GM21367 (cell line): Measurements from ENCODE around the gene DDX17.

ENCODE experiments used
- ATAC-seq: cut with Tn5 transposase; IDR thresholded peaks from one replicate; pipeline ENCODE4 v1.9.1; 2021; ENCODE audit not compliant: unreplicated experiment

The DDX17 gene

DNA sequence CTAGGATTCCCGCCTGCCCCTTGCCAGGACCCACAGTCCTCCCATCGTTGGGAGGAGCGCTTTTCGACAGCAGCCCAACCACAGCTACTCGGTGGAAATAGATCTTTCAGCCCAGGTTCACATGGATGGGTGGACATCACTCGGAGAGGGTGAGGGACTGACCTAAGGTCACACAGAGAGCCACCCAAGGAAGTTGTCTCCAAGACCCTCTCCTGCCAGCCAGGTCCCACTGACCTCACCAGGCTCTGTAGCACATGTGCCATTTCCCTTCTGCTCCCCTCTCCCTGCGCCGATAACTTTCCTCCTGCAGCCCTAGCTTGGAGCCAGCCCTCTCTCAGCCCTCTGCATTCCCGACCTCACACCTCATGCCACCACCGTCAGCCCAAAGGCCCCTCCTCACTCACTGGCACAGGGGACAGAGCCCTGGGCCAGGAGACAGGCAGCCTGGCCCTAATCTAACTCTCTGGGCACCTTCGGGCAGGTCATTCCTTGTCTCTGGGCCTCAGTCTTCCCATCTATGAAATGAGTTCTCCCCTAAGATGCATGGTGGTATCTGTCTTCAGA lies 55.8 kb downstream of the DDX17 start:
- no peak for ATAC-seq

DNA sequence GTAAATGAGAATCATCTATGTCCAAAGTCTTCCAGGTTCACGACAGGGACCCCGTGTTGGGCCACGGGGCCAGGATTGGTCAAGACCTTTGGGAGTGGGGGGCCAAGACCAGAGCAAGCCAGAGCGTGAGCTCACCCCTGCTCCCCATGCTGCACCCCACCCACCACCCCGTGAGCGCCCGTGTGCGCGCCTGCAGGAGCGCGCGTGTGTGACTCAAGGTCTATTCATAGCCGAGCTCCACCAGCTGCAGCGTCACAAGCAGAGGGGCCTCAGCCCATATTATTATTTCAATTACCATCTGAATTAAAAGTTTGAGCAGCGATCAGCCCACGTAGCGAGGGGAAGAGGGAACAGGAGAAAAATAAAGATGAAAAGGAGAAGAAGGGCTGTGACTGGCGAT lies 56.3 kb downstream of the DDX17 start:
- no peak for ATAC-seq

DNA sequence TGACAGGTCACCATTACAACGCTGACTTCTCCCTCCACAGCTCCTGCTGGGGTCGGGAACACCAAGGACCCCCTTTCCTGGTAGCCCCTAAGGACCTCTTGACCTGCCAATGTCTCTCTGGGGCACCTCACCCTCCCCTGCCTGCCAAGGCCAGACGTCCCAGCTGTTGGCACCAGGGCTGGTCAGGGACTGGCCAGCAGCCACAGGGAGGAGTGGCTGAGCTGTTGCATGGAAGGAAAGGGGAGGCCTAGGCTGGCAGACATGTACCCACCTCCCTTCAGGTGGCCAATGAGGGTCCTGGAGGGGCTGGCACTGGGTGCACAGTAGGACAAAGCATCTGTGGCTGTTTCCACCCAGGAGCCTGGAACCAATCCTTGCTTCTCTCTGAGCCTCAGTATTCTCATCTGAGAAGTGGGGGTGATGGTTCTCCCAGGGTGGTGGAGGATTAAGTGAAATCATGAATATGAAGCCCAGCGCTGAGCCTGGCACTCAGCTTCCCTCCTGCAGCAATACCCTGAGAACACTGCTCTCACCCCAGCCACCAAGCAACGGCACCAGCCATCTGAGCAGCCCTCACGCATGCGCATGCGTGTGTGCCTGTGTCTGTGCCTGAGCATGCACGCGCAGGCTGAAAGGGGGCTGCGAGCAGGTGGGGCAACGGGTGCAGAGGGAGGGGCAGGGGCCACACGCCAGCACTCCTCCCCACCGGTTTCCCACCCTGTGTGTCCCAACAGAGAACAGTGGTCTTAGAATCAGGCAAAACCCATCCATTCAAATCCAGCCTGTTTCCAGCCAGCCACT lies 57.0 kb downstream of the DDX17 start:
- ATAC-seq: no peak

DNA sequence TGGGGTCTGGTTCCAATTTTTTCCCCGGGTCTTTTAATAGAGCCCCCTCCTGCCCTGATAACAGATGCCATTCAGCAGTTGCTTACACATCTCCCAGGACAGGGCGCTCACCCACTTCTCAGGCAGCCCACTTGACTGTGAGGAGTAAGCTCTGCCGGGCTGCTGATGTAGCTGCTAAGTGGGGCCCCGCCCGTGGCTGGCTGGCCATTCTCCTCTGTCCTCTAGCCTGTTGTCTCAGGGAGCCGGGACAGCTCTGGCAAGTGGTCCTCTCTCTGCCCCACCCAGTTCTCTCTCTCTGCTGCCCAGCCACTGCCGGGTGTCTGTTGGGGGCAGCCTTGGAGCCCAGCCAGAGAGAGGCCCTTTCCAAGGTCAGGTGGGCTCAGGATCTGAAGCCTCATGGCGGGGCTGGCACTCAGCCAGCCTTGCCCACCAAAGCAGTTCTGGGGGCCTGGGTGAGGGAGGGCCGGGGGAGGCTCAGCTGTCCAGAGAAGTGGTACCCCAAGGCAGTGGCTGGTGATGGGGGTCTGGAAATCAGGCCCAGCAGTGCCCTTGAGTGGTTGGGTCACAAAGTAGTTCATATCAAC lies 60.0 kb downstream of the DDX17 start:
- ATAC-seq: no peak

DNA sequence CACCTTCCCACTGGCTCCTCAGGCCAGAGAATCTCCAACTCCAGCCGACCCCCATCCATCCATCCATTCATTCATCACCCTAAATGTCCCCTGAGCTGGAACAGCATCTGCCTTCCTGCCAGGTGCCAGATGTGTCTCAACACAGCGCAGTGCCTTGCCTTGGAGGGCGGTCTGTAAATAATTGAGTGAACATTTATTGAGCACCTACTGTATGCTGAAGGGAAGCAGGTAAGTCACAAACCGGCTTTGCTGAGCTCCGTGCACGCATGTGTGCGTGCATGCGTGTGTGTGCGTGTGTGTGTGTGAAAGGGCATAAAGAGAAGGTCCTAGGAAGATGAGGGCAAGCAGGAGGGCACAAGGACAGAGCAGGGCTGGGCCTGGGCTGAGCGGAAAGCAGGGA lies 61.3 kb downstream of the DDX17 start:
- no peak for ATAC-seq

DNA sequence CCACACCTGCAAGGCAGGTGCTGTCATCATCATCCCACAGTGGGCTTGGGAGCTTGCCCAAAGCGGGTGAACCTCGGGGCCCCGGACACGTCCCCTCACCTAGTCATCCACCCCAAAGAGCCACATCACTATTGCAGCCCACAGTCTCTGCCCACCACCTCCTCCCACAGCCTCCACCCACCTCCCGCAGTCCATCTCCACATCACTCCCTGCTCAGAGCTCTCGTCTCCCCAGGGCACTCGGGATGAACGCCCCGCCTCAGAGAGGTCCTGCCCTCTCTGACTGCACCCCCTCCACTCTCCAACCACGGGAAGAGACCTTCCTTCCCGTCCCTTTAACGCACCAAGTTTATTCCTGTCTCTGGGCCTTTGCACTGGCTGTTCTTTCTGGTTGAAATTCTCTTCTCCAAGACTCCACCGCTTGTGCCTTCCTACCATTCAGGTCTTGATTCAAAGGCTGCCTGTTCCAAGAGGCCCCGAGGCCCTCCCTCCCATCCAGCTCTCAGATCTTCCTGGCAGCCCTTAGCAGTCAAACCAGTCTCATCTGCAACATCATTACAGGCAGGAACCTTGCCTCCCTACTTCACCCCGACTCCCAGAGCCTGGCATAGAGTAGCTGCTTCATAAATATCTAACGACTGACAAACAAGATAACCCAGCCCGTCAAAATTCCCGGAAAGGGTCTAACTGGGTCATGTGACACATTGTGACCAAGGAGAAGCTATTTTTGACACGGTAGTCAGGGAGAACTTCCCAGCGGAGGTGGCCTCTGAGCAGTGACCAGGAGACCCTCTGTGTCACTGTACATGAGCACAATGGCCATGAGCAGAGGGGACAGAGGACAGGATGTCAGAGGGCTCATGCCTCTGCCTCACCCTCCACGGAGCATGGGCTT lies 62.2 kb downstream of the DDX17 start:
- no peak for ATAC-seq

DNA sequence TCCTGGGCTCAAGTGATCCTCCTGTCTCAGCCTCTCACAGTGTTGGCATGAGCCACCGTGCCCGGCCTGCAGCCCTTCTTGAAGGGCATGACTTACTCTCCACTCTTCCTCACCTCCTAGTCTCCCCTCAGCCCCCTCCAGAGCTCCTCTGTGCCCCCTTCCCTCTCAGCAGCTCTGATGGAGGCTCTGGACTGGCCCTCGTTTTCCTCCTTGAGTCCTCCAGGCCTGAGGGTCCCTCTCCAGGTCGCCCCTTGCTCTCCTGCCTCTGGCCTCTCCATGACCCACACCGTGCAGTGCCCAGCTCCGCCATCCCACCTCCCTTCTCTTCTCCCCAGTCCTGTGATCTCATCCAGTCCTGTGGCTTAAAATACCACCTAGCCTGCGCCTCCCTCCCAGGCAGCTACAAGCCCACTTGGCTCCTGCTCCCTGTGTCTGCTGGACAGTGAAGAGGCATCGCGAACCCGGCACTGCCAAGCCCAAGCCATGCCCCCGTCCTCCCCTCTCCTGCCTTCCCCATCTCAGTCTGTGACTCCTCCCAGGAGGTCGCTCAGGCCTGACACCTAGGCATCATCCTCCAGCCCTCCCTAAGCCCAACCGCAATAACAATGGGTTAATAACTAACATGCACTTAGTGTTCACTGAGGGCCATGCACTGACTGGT lies 63.0 kb downstream of the DDX17 start:
- no peak for ATAC-seq

DNA sequence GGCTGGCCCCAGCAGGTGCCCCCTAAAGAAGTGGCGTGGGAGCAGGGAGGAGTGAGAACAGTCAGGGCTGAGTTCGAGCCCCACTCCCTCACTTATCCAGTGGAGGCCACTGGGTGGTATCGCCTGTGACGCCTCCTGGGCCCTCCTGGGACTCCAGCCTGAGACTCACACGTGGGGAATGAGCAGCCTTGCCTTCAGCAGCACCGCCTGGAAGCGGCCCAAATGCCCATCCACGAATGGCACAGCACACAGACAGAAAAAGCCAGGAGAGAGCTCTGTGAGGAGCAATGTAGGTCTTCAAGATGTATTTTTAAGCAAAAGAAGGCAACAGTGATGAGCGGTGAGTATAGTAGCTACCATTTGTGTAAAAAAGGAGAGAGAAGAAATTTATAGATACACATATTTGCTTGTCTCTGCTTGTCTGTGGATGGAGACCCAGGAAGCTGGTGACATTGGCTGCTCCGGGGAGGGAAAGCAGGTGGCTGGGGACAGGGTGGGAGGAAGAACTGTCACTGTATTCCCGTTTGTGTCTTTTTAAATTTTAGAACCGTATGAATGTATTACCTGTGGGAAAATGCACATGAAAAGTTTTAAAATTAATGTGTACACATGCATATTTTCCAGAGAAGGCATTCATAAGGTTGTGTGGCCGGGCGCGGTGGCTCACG lies 64.4 kb downstream of the DDX17 start:
- ATAC-seq: no peak

DNA sequence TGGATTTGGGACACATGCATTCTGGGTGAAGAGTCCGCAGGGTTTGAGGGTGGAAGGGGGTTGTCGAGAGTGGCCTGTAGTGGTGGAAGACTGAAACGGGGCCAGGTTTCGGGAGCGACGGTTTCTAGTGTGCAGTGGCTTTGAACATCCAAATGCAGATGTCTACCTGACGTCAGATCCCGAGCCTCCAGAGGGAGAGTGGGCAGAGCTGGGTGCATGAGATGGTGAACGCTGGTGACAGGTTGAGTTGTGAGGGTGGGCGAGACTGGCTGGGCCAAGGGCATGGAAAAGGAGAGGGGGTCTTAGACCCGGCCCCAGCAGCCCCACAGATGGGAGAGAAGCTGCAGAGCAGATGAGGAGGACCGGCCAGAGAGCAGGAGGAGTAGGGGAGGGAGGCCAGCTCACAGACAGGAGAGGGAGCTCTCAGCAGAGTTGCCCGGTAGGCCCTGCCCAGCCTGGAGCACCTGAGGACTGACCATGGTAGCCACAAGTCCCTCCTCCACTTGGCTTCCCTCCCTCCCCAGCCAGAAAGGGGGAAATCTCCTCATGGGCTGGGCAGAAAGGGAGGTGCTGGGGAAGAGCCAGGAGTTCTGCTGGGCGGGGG lies 65.3 kb downstream of the DDX17 start:
- no peak for ATAC-seq

DNA sequence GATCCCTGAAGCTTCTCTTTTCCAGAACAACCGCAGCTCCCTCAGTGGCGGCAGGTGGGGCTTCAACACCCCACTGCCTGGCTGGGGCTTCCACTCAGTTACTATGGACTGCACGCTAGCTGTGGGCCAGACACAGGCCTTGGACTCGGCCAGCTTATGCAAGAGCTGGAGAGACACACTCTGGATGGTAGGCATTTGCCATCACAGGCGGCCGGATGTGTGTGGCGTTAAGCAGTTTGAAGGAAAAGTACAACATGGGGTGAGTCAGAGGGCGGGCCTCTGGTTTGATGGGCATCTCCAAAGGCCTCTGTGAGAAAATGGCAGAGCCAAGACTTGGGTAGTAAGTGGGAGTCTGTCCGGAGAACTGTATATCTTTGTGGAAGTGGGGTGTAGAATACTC lies 68.7 kb downstream of the DDX17 start:
- no peak for ATAC-seq

DNA sequence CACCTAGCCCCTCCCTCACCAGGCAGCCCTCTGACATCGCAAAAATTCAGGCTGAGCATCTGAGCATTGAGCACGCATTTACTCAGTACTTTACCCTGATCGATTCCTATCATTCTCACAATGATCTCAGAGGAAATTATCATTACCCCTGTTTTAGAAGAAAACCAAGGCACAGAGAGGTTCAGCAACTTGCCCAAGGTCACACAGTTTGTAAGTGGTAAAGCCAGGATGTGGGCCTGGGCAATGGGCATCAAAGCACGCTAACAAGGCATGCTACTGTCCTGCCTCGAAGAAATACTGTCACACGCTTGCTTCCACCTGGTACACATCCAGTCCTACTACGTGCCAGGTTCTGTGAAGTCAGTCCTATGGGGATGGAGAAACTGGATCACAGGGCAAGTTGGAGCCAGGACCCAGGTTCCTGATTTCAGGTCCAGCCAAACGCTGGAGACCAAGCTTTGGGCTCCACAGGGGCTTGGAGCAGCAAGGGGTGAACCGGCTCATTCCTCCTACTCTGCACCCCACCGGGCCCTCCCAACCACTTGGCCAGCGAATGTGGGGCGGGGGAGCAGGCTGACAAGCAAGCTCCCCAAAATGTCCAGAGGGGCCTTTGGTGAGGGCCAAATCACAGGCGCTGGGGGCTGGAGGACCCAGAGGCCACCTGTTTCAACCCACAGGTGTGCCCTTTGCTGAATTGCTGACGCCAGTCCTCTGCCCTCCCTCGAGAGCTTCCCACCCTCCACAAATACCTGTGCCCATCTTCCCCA lies 69.3 kb downstream of the DDX17 start:
- no peak for ATAC-seq

DNA sequence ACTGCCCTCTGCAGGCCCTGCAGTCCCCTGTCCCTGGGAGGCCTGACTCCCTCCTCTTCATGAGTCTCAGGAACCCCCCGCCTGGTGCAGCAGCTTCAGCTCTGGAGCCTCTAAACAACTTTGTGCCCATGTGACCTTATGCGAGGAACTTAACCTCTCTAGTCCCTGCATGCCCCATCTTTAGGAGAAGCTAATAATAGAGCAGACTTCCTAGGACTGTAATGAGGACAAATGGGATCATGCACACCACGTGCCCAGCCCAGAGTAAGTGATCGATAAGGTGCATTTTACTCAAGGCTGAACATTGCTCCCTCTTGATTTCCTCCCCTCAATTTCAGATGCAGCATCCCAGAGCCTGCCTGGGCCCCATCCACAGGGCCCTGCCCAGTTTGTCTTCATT lies 70.1 kb downstream of the DDX17 start:
- ATAC-seq: no peak

DNA sequence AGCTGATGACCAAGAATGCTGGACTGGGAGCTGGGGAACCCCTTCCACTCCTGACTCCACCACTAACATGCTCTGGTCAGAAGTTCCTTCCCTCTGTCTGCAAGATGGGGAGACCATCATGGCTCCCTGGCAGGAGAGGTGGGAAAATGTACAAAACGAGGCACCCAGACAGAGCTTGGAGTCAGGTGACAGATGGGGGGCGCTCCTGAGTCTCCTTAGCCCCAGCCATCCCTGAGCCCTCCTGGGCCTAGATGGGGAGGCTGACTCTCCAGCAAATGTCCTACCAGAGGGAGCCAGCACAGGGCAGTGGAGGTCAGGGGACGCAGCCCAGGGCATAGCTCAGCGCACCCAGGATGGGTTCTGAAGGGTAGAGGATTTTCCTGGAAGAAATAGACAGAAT lies 71.1 kb downstream of the DDX17 start:
- ATAC-seq: no peak

DNA sequence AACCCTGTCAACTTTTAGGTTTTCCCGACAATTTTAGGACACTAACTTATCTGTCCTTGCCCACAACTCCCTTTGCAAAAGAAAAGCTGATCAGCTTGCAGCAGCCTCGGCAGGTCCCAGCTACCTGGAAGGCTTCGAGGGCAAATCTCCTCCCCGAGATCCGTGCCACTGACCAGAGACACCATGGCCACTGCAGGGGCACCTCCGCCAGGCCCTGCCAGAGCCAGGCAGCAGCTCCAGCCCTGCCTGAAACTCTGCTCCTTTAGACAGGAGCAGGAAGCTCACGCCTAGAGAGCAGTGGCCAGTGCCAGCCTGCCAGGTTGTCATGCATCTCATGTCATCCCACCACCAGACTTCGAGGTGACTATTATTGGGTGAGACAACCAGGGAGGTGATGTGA lies 72.2 kb downstream of the DDX17 start:
- ATAC-seq: no peak
